Esophagus muscularis mucosa (tissue), 3 donors: Measurements from ENCODE around the gene PSMD12.

Experiments
- EP300 ChIP-seq: sonication (generic); formaldehyde crosslinking; IDR thresholded peaks from one replicate; pipeline ENCODE4 v1.6.1; 2017; ENCODE audit warnings: antibody characterized with exemption
- POLR2A ChIP-seq: fragments of 450-650 bp; IDR thresholded peaks from one replicate; pipeline ENCODE4 v1.6.1; 2017; ENCODE audit warnings: antibody characterized with exemption, moderate library complexity, mild to moderate bottlenecking, low read depth
- POLR2AphosphoS5 ChIP-seq, 2 donors: sonication (generic); formaldehyde crosslinking; IDR thresholded peaks; one replicate each; pipeline ENCODE4 v1.6.1; 2017; ENCODE audit warnings: antibody characterized with exemption in 2 of 2

GRCh38 chr17:67390646-67391361 lies 24.4 kb upstream of the PSMD12 start:
- TF ChIP-seq POLR2AphosphoS5 (IDR thresholded peaks at IDR 0.05) (peak; percentile 43 to 61), POLR2A (no peak), EP300 (no peak)
